Panc1 (cell line): ENCODE results near the gene SLC8A1. TPM values are rescaled to one million over a fixed set of nuclear protein-coding genes. Genes with fewer than 3 reads are reported as not detected.

ENCODE experiments used
- ATAC-seq: fragments of 200-7000 bp; cut with Tn5 transposase; 2 replicates; pipeline ENCODE4 v1.9.1; 2020; ENCODE audit warnings: mild to moderate bottlenecking, moderate library complexity
- BruUV-seq: library from RNA; stranded (reverse); fragments of 400-500 nt; replicated peaks from 2 replicates; lab custom pipeline; 2021; lab: Mats Ljungman, UMichigan
- CTCF ChIA-PET: fragments of 300-600 bp; sonication (Branson Sonifier 250); formaldehyde crosslinking; loops from one replicate; lab custom pipeline; 2022; ENCODE audit warnings: antibody characterized with exemption; lab: Charles Lee
- POLR2A ChIA-PET: fragments of 300-600 bp; sonication (Branson Sonifier 250); formaldehyde crosslinking; loops from one replicate; lab custom pipeline; 2022; ENCODE audit warnings: antibody characterized with exemption; lab: Charles Lee
- DNase-seq: peaks from one replicate; pipeline ENCODE4 v3.0.0-alpha.2; 2010; ENCODE audit warnings: low read depth, low spot score
- H3K27ac ChIP-seq: 2 replicates; pipeline ENCODE4 v1.5.1; 2011; ENCODE audit warnings: mild to moderate bottlenecking, low read length, inconsistent platforms
- H3K27me3 ChIP-seq: fragments of 200-500 bp; sonication (Bioruptor generic); 2 replicates; pipeline ENCODE4 v1.6.0; 2014; ENCODE audit warnings: low read length, inconsistent platforms; ENCODE audit not compliant: control insufficient read depth, insufficient read depth
- H3K36me3 ChIP-seq: fragments of 200-500 bp; sonication (Bioruptor generic); 2 replicates; pipeline ENCODE4 v1.5.1; 2014; ENCODE audit warnings: inconsistent platforms, mild to moderate bottlenecking, low read length, moderate library complexity; ENCODE audit not compliant: control insufficient read depth, insufficient read depth
- H3K4me1 ChIP-seq: 2 replicates; pipeline ENCODE4 v1.5.1; 2011; ENCODE audit warnings: inconsistent platforms, mild to moderate bottlenecking, low read length, moderate library complexity; ENCODE audit not compliant: control insufficient read depth, insufficient read depth
- H3K4me3 ChIP-seq, 2 experiments: 2 replicates each; pipeline ENCODE4 v1.5.1; 2011 to 2012; ENCODE audit warnings: low read depth in 2 of 2, low read length in 2 of 2, mild to moderate bottlenecking in 2 of 2, inconsistent platforms in 1 of 2, moderate library complexity in 1 of 2
- H3K9me3 ChIP-seq: fragments of 200-500 bp; sonication (Bioruptor generic); 2 replicates; pipeline ENCODE4 v1.5.1; 2014; ENCODE audit warnings: low read depth, mild to moderate bottlenecking, inconsistent platforms, low read length, moderate library complexity; ENCODE audit not compliant: control insufficient read depth, insufficient read depth
- POLR2AphosphoS5 ChIP-seq: IDR thresholded peaks from 2 replicates; pipeline ENCODE4 v1.6.1; 2012; ENCODE audit warnings: mild to moderate bottlenecking, low read depth, low read length, moderate library complexity
- REST ChIP-seq, 2 experiments: IDR thresholded peaks; 2 replicates each; pipeline ENCODE4 v1.6.1; 2011 to 2012; ENCODE audit warnings: low read depth in 2 of 2, control low read depth in 1 of 2, low read length in 1 of 2, mild to moderate bottlenecking in 1 of 2, moderate library complexity in 1 of 2; ENCODE audit not compliant: insufficient read depth in 1 of 2
- SIN3A ChIP-seq: IDR thresholded peaks from 2 replicates; pipeline ENCODE4 v1.6.1; 2012; ENCODE audit warnings: low read depth, mild to moderate bottlenecking, low read length, moderate library complexity, borderline replicate concordance; ENCODE audit not compliant: insufficient read depth
- TCF7L2 ChIP-seq: IDR thresholded peaks from 2 replicates; pipeline ENCODE4 v1.6.1; 2011; ENCODE audit warnings: mild to moderate bottlenecking, low read depth, low read length, inconsistent platforms
- in situ Hi-C: cut with HindIII; loops from 2 replicates; pipeline ENCODE4 v1.10.0; 2016; ENCODE audit warnings: low sequenced_read_pairs, low pct_unique_long_range_greater_than_20kb
- intact Hi-C: fragments of 100-400 bp; cut with micrococcal nuclease; formaldehyde crosslinking; loops from one replicate; pipeline ENCODE4 v1.10.0; 2022; ENCODE audit not compliant: unreplicated experiment
- total RNA-seq: library from RNA; stranded (reverse); gene quantifications from one replicate; pipeline ENCODE4 v1.2.1, GENCODE V29; 2021; ENCODE audit not compliant: unreplicated experiment
- TF ChIP-seq, protein P1 (sequence below): fragments of 450-650 bp; IDR thresholded peaks from 2 replicates; pipeline ENCODE4 v1.5.1; 2017; ENCODE audit warnings: mild to moderate bottlenecking

The SLC8A1 gene
- total RNA-seq, 1 experiment from 2014 or later, result 0.59 TPM

DNA sequence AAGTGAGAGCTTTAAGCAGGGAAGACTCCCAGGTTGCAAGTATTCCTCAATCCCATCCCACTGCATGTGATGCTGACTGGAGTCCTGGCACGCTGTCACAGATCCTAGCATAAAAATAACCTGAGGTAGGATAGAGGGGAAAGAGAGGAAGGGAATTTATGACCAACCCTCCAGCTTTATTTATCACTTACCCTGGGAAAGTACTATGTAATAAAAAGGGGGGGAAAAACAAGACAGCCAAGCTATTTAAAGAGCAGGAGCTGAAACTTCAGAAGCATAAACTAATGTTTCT lies 122.2 kb downstream of the SLC8A1 start:
- H3K9me3 ChIP-seq, result no peaks in the 10 kb centered on the region
- ChIA-PET CTCF (no interaction called here), POLR2A (no interaction called here)
- no peak overlapping the region for H3K4me3 ChIP-seq
- intact Hi-C loops, result no loop called here
- DNase-seq (no peak), ATAC-seq (no peak)
- in situ Hi-C loops, result no loop called here
- BruUV-seq, result no TSS peak
- no peak for TF ChIP-seq TCF7L2
- TF ChIP-seq POLR2AphosphoS5, result no peak
- TF ChIP-seq REST (IDR thresholded peaks at IDR 0.05; ENCODE audit: insufficient read depth in 1 of 2, low read depth in 2 of 2, low read length in 1 of 2), result no peak
- TF ChIP-seq, protein P1, sequence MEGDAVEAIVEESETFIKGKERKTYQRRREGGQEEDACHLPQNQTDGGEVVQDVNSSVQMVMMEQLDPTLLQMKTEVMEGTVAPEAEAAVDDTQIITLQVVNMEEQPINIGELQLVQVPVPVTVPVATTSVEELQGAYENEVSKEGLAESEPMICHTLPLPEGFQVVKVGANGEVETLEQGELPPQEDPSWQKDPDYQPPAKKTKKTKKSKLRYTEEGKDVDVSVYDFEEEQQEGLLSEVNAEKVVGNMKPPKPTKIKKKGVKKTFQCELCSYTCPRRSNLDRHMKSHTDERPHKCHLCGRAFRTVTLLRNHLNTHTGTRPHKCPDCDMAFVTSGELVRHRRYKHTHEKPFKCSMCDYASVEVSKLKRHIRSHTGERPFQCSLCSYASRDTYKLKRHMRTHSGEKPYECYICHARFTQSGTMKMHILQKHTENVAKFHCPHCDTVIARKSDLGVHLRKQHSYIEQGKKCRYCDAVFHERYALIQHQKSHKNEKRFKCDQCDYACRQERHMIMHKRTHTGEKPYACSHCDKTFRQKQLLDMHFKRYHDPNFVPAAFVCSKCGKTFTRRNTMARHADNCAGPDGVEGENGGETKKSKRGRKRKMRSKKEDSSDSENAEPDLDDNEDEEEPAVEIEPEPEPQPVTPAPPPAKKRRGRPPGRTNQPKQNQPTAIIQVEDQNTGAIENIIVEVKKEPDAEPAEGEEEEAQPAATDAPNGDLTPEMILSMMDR, result no peak
- TF ChIP-seq SIN3A, result no peak
- H3K36me3 ChIP-seq, result no peaks in the 10 kb centered on the region
- H3K4me1 ChIP-seq, result no peaks in the 10 kb centered on the region
- H3K27me3 ChIP-seq, result no peaks in the 10 kb centered on the region
- no peak overlapping the region for H3K27ac ChIP-seq

- no peak for ATAC-seq
- Histone ChIP-seq H3K27ac (no peak overlapping the region), H3K36me3 (no peaks in the 10 kb centered on the region), H3K4me3 (no peak overlapping the region), H3K9me3 (no peaks in the 10 kb centered on the region), H3K27me3 (no peaks in the 10 kb centered on the region), H3K4me1 (no peaks in the 10 kb centered on the region)
- no peak for DNase-seq
- ChIA-PET POLR2A (no interaction called here), CTCF (no interaction called here)
- in situ Hi-C loops (no loop called here), intact Hi-C loops (no loop called here)
- BruUV-seq, result no TSS peak
- TF ChIP-seq TCF7L2 (no peak), POLR2AphosphoS5 (no peak), SIN3A (no peak), REST (IDR thresholded peaks at IDR 0.05; ENCODE audit: insufficient read depth in 1 of 2, low read depth in 2 of 2, low read length in 1 of 2) (no peak)
- TF ChIP-seq, protein P1, result no peak
Measured at GRCh38 chr2:40325116-40325515, 126.8 kb downstream of the SLC8A1 start.
